ENCODE results near the gene MAP3K5. TPM values are rescaled to one million over a fixed set of nuclear protein-coding genes. Genes with fewer than 3 reads are reported as not detected.

Gene MAP3K5
- total RNA-seq, 1 donor from 2014 or later: 4.7 TPM

DNA sequence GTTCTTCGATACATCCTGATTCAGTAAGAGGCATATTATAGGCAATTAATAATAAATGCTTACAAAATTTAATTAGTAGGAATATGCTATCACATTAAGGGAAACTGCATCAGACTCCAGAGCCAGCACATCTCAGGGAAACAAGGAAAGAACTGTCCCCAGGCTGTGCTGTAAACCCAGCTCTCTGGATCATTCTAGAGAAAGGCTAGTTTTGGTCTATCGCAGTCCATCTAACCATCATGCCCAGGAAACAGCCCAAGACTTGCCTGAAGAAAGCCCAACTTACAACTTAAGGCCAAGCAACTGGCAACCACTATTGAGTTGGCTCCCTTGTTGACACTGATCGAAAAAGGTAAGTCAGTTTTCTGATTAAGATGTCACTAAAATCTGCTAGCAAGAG lies 11.3 kb downstream of the MAP3K5 start:
- H3K4me3 Mint-ChIP-seq: no peak overlapping the region
- peaks cover 3% of the 10 kb centered on the region for H3K36me3 Mint-ChIP-seq
- H3K27me3 Mint-ChIP-seq: no peaks in the 10 kb centered on the region
- H3K27ac Mint-ChIP-seq: no peak overlapping the region
- no peak for DNase-seq (ENCODE audit: extremely low spot score, unreplicated experiment)
- no peaks in the 10 kb centered on the region for H3K4me1 Mint-ChIP-seq (ENCODE audit: unreplicated experiment)
- H3K9me3 Mint-ChIP-seq: peaks cover 4% of the 10 kb centered on the region
- no peak for TF ChIP-seq CTCF (conservative IDR thresholded peaks at IDR 0.05)

- no peak for DNase-seq (ENCODE audit: extremely low spot score, unreplicated experiment)
- H3K36me3 Mint-ChIP-seq: peaks cover 3% of the 10 kb centered on the region
- H3K27me3 Mint-ChIP-seq: no peaks in the 10 kb centered on the region
- H3K4me1 Mint-ChIP-seq (ENCODE audit: unreplicated experiment): peaks cover 2% of the 10 kb centered on the region
- H3K27ac Mint-ChIP-seq: no peak overlapping the region
- peaks cover 6% of the 10 kb centered on the region for H3K9me3 Mint-ChIP-seq
- no peak for TF ChIP-seq CTCF (conservative IDR thresholded peaks at IDR 0.05)
- H3K4me3 Mint-ChIP-seq: no peak overlapping the region
Measured at GRCh38 chr6:136779682-136780081, 12.6 kb downstream of the MAP3K5 start.

DNA sequence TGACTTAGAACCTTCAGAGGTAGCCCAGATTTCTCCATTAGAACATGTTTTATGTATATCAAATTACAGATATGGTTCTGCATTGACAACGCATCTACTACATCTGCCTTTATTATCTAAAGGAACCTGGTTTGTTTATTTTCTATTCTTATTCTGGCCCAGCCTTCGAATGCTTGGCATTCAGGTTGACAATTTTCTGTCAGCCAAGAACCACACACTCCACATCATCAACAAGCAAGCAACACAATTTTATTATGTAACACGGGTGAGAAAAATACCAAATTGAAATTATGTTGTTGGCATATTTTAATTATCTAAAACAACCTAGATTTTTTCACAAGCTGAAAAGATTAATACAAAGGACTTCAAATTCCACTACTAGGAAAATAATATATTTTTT lies 14.6 kb downstream of the MAP3K5 start:
- no peak for DNase-seq (ENCODE audit: extremely low spot score, unreplicated experiment)
- no peak overlapping the region for H3K4me3 Mint-ChIP-seq
- H3K4me1 Mint-ChIP-seq (ENCODE audit: unreplicated experiment): peaks cover 6% of the 10 kb centered on the region
- H3K36me3 Mint-ChIP-seq: peaks cover 3% of the 10 kb centered on the region
- H3K27ac Mint-ChIP-seq: no peak overlapping the region
- H3K27me3 Mint-ChIP-seq: no peaks in the 10 kb centered on the region
- peaks cover 9% of the 10 kb centered on the region for H3K9me3 Mint-ChIP-seq
- TF ChIP-seq CTCF (conservative IDR thresholded peaks at IDR 0.05): no peak

DNA sequence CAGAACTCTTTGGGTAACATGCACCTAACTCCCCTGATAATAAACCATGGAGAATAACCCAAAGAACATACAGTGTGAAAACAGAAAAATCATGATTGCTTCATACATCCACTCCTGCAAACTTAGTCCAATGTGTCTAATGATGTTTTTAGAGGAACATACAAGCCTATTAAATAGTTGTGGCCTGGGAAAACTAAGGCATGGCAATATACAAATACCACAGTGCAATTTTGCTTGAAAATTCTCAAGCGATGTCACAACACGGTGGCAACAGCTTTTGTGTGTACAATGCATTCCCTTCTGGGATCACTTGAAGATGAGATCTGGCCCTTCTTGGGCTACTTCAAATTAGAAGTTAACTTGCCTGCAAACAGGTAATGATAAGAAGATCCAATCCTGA lies 16.7 kb downstream of the MAP3K5 start:
- no peak overlapping the region for H3K27ac Mint-ChIP-seq
- no peak for TF ChIP-seq CTCF (conservative IDR thresholded peaks at IDR 0.05)
- no peaks in the 10 kb centered on the region for H3K36me3 Mint-ChIP-seq
- peaks cover 6% of the 10 kb centered on the region for H3K4me1 Mint-ChIP-seq (ENCODE audit: unreplicated experiment)
- peaks cover 5% of the 10 kb centered on the region for H3K9me3 Mint-ChIP-seq
- DNase-seq (ENCODE audit: extremely low spot score, unreplicated experiment): no peak
- H3K27me3 Mint-ChIP-seq: no peaks in the 10 kb centered on the region
- no peak overlapping the region for H3K4me3 Mint-ChIP-seq

DNA sequence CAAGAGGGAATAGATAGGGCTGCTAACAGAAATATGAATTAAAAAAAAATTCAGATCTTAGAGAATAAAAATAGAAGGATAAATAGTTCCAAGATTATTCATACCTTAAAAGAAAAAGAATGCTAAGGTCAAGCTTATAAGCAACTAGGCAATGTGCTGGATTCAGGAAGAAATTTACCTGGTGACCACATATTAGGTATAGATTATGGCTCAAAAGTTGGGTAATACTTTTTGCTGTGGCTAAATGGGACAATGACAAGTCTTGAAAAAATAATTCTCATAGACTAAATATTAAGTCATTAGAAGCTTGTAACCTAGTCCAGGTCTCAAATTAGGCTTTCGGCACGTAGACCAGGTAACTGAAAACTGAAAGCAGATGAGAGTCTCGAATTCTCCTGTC lies 17.2 kb downstream of the MAP3K5 start:
- Mint-ChIP-seq H3K27me3 (no peaks in the 10 kb centered on the region), H3K27ac (no peak overlapping the region), H3K4me1 (ENCODE audit: unreplicated experiment) (peaks cover 6% of the 10 kb centered on the region), H3K4me3 (no peak overlapping the region), H3K36me3 (no peaks in the 10 kb centered on the region), H3K9me3 (peaks cover 5% of the 10 kb centered on the region)
- no peak for TF ChIP-seq CTCF (conservative IDR thresholded peaks at IDR 0.05)
- no peak for DNase-seq (ENCODE audit: extremely low spot score, unreplicated experiment)

Data from type B pancreatic cell (in vitro differentiated cells).